ENCODE results near the gene B3GALT4.

The B3GALT4 gene

DNA sequence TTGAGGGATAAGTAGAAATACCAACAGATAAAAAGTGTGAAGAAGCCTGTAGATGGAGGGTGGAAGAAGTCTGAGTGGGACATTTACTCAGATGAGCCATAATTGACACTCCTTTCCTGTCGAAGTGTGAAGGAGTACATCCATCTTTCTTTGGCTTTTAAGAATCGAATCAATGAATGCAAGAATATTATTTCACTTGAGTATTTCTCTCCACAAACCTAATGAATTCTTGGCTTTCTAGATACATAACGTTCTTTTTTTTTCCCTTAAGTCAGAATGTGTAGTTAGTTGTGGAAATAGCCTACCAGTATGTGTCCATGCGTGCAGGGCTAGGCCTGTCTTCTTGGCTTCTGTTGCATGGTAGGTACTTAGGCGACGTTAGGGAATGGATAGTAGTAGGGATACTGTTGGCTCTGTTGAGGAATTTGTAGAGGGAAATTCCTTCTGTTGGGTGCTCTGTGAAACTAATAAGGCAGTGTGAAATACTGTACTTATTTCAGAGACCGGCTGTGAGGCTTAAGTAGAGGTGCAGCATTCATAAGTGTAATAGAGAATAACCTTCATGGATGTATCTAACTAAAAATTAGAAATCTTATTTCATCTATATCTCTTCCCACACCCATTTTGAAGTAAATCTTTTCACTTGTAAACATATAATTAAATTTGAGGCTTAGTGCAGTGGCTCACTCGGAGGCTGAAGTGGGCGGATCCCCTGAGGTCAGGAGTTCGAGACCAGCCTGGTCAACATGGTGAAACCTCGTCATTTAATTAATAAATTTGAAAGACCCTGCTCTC is 3.6 kb upstream of the B3GALT4 start:
- TF ChIP-seq ZFX (IDR thresholded peaks at IDR 0.05; ENCODE audit: borderline replicate concordance), result no peak
- TF ChIP-seq, protein P1, sequence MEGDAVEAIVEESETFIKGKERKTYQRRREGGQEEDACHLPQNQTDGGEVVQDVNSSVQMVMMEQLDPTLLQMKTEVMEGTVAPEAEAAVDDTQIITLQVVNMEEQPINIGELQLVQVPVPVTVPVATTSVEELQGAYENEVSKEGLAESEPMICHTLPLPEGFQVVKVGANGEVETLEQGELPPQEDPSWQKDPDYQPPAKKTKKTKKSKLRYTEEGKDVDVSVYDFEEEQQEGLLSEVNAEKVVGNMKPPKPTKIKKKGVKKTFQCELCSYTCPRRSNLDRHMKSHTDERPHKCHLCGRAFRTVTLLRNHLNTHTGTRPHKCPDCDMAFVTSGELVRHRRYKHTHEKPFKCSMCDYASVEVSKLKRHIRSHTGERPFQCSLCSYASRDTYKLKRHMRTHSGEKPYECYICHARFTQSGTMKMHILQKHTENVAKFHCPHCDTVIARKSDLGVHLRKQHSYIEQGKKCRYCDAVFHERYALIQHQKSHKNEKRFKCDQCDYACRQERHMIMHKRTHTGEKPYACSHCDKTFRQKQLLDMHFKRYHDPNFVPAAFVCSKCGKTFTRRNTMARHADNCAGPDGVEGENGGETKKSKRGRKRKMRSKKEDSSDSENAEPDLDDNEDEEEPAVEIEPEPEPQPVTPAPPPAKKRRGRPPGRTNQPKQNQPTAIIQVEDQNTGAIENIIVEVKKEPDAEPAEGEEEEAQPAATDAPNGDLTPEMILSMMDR (IDR thresholded peaks at IDR 0.05), result no peak

DNA sequence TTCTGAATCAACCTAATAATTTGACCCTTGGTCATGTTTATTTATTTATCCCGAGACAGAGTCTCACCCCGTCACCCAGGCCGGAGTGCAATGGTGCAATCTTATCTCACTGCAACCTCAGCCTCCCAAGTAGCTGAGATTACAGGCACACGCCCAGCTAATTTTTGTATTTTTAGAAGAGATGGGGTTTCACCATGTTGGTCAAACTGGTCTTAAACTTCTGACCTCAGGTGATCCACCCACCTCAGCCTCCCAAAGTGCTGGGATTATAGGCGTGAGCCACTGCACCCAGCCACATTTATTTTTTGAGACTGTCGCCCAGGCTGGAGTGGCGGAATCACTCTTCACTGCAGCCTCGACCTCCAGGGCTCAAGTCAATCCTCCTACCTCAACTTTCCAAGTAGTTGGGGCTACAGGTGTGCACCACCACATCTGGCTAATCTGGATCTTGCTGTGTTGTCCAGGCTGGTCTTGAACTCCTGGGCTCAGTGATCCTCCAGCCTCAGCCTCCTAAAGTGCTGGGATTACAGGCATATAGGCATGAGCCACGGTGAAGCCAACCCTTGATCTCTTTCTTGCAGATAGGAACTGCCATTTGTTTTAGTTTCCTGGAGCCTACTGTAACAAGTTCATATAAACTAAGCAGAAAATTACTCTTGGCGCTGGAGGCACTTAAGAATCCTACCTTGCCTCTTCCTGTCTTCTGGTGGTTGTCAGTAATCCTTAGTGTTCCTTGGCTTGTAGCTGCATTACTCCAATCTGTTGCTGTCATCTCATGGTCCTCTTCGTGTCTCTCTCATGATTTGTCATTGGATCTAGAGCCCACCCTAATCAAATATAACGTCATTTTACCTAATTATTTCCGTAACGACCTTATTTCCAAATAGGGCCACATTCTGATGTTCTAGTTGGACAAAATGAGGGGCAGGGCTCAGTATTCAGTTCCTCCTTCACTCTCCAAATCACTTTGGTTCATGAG is 2.7 kb upstream of the B3GALT4 start:
- H3K27ac ChIP-seq, result peak overlapping the region; percentile 93
- no peak for TF ChIP-seq ZFX (IDR thresholded peaks at IDR 0.05; ENCODE audit: borderline replicate concordance)
- TF ChIP-seq, protein P1 (IDR thresholded peaks at IDR 0.05), result no peak

More for the DNA sequence above, 3.6 kb upstream of the B3GALT4 start:
- peak overlapping the region; percentile 93 for H3K27ac ChIP-seq

DNA sequence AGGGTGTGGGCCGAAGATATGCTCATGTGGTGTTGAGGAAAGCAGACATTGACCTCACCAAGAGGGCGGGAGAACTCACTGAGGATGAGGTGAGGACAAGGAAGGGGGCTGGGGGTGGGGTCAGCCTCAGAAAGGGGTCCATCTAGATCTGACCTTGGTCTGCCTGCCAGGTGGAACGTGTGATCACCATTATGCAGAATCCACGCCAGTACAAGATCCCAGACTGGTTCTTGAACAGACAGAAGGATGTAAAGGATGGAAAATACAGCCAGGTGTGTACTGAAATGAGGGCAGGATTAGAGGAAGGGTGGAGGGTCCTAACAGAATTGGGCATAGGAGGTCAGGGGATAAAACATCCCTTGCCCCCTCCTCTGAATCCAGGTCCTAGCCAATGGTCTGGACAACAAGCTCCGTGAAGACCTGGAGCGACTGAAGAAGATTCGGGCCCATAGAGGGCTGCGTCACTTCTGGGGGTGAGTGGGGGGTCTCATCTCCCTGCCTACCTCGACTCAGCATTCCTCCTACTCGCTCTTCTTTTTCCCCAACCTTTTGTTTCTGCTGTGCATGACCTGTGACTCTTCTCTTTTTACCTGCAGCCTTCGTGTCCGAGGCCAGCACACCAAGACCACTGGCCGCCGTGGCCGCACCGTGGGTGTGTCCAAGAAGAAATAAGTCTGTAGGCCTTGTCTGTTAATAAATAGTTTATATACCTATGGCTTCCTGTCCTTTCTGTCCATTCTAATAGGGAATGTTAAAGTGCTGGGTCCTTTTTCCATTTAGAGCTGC is 935 bp upstream of the B3GALT4 start:
- H3K27ac ChIP-seq, result peak overlapping the region; percentile 93

- H3K27ac ChIP-seq, result peak overlapping the region; percentile 93
- TF ChIP-seq ZFX (IDR thresholded peaks at IDR 0.05; ENCODE audit: borderline replicate concordance), result no peak
- TF ChIP-seq, protein P1 (IDR thresholded peaks at IDR 0.05), result no peak
Observed at GRCh38 chr6:33276581-33276863, 401 bp upstream of the B3GALT4 start.

GRCh38 chr6:33277663-33278391 is 904 bp downstream of the B3GALT4 start:
- peak overlapping the region; percentile 93 for H3K27ac ChIP-seq
- TF ChIP-seq ZFX (IDR thresholded peaks at IDR 0.05; ENCODE audit: borderline replicate concordance), result no peak
- TF ChIP-seq, protein P1 (IDR thresholded peaks at IDR 0.05), result no peak

DNA sequence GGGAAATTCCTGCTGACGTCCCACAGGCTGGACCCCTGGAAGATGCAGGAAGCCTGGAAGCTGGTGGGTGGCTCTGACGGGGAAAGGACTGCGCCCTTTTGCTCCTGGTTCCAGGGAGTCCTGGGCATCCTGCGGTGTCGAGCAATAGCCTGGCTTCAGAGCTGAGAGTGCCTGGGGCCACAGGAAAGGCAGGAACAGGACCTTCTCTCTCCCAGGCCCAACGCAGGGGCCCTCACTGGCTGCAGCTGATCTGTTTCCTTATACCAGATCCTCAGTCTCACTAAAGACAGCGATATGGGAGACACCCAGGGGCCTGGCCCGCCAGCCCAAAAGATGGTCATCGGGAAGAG is 1.4 kb downstream of the B3GALT4 start:
- TF ChIP-seq, protein P1 (IDR thresholded peaks at IDR 0.05), result no peak
- no peak for TF ChIP-seq ZFX (IDR thresholded peaks at IDR 0.05; ENCODE audit: borderline replicate concordance)
- H3K27ac ChIP-seq, result peak overlapping the region; percentile 93

- H3K27ac ChIP-seq, result peak overlapping the region; percentile 93
- TF ChIP-seq, protein P1 (IDR thresholded peaks at IDR 0.05), result no peak
- no peak for TF ChIP-seq ZFX (IDR thresholded peaks at IDR 0.05; ENCODE audit: borderline replicate concordance)
Observed at GRCh38 chr6:33278810-33279209, 1.9 kb downstream of the B3GALT4 start.
